COLO829 (cell line): ENCODE measurements around the gene INPP5E.

ENCODE experiments used
- DNase-seq: peaks from one replicate; pipeline ENCODE4 v3.0.0; 2012; ENCODE audit warnings: low spot score

The INPP5E gene

DNA sequence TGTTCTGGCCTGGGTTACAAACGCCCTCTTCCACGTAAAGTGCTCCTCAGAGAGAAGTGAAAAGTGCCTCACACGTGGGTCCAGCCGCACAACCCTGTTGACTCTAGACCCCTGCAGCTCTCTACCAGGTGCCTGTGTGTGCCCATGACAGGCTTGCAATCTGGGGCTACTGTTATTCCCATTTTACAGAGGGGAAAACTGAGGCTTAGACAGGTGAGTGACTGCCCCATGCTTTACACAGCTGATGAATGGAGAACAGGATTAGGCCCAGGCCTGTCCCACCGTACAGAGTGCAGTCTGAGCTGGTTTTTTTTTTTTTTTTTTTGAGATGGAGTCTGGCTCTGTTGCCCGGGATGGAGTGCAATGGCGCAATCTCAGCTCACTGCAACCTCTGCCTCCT is 6.2 kb upstream of the INPP5E start:
- no peak for DNase-seq

DNA sequence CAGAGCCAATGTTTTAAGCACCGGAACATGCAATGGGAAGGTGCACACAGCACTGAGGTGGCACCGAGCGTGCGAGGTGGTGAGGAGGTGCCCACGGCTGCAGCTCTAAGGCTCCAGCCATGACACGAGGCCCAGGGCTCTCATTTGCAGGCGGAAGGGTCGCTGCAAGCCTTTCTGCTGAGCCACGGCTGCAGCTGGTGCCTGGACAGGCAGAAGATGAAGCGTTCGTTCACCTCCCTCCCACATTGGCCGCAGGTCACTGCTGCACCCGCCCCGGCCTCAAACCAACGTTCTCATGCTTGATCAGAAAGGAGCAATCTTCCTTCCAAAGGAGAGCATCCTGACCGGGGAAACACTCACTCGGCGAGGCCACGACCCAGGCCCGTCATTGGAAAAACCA is 4.5 kb upstream of the INPP5E start:
- DNase-seq = no peak

DNA sequence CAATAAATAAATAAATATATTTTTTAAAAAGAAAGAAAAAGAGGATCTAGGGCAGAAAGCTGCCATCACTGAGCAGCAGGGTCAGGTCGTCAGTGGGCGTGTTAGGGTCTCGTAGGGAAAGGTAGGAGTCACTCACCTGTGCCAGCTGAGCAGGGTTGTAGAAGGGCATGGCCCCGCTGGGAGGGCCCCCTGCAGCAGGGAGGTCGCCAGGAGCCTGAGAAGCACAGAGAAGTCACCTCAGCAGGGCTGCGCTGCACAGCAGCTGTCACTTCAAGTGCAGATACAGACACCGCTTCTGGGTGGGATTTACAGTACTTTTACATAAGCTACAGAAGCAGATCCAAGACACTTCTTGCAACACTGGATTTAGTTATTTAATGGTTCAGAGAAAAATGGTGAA is 4.0 kb upstream of the INPP5E start:
- no peak for DNase-seq

DNA sequence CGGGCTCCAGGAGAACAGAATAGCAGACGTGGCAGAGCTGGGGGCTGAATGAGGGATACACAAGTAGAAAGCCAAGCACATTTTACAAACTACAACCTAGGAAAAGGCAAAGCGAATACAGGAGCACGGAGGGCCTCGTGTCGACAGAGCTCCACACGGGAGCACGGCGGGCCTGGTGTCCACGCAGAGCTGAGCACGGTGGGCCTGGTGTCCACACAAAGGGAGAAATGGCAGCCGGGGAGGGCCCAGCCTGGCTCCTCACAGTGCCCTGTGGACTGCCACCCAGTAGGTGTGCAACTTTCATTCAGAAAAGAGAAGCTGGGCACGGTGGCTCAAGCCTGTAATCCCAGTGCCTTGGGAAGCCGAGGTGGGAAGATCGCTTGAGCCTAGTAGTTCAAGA is 3.4 kb upstream of the INPP5E start:
- DNase-seq = no peak

DNA sequence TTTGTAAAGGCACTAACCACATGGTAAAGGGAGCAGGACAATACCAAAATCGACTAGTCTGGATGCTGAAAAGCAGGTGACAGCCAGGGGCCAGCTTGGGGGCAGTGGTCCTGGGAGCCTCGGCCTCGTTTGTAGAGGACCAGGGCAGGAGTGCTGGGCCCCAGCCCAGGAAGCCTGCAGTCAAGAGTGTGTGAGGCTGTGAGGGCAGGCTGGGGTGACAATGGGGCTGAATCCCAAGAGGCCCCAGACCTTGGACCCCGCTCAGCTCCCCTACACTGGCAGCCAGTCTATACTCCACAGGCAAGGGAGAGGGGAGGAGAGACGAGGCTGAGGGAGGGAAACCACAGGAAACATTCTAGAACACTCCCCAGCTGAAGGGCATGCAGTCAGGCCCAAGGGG is 2.6 kb upstream of the INPP5E start:
- DNase-seq = no peak

DNA sequence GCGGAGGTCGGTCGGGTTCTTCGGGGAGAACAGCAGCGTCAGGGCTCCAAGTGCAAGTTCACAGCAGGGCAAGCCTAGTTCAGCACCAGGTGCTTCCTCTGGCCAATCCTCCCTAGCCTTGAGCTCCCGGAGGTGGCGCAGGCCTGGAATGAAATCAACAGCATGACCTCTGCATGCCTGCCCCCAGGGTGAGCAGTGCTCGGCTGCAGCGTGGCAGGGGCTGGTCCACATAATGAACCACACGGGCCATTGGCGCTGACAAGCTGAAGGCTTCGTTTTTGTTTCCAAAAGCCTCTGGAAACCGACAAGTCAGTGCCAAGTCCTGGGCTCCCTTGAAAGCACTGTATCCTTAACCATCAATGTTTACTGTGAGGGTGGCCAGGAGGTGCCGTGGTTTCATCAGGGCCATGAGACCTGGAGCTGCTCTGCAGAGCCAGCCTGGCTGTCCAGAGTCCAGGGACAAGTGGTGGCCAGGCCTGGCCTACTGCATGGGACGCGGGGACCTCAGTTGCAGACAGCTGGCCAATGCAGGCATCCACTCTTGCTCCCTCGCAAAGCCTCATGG is 2.1 kb upstream of the INPP5E start:
- no peak for DNase-seq

DNA sequence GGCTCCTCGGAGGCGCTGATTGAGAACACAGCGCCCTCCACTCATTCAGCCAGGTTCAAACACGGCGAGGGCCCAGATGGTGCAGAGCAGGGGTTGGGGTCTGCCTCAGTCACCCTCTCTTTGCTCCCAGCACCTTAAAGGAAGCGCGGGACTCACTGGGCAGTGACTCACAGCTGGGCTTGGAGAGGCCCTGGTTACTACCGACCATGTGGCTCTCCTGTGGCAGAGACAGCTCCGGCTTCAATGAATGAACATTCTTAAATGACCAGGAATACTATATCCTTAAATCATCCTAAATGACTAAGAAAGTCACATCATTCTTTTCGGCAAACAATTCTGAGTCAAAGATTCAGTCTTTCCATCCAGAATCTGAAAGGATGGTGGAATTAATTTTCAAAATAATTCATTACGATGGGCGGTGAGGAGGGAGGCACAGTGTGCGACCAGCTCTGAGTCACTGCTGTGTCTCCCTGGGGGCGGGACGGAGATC is 1.6 kb upstream of the INPP5E start:
- DNase-seq = no peak

DNA sequence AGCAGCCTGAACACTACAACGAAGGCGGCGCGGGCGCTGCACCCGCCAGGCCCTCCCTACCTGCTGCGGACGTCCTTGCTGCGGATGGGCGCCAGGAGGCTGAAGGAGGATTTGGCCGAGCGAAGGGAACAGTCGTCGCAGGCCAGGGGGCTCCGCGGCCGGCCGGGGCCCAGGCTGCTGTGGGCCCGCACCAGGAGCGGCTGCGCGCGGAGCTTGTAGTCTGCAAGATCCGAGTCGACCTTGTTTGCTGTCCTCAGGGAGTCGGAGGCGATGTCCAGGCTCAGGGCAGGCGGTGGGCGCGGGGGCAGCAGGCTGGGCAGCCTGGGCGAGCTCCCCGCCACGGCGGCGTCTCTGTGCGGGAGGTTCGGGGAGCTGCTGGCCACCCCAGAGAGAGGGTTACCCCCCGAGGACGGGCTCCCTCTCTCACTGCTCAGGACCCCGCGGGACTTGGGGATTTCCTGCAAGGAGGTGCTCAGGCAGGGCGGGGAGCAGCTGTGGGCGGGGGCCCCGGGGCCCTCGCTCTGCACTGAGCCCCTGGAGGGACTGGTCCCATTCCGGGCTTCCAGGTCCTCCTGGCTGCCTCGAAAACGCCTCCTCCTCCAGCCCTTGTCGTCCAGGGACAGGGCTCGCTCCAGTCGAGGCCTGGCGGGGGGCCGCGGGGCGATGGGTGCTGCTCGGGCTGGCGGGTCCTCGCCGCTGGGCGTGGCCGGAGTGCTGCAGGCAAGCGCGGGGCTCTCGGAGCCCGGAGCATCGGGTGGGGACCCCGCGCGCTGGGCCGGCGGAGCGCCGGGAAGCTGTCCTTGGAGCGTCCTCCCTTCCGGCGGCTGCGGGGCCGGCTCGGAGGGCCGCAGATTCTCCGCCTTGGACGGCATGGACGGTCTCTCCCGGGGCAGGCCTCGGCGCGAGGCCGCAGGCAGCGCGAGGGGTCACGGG is 831 bp downstream of the INPP5E start:
- DNase-seq = peak; percentile 6

DNA sequence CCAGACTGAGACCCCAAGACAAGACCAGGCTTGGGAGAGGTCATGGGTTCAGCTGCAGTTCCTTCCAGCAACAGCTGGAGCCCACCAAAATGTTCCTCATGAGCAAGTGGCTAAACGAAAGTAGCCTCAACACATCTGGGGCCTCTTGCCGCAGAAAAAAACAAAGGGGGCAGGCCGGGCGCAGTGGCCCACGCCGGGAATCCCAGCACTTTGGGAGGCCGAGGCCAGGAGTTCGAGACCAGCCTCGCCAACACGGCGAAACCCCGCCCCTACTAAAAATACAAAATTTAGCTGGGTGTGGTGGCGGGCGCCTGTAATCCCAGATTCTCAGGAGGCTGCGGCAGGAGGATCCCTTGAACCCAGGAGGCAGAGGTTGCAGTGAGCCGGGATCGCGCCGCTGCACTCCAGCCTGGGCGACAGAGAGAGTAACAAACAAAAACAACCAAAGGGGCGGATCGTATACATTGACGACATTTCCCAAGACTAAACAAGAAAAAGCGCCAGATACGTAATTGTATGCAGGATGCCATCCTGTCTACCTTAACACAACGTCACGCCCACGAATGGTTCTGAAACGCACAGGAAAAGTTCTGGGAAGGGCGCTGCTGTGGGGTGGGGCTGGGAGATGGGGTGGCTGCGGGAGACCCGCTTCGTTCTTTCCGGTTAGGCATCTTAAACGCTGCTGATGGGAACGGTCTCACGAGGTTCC is 1.7 kb downstream of the INPP5E start:
- peak; percentile 11 for DNase-seq

DNA sequence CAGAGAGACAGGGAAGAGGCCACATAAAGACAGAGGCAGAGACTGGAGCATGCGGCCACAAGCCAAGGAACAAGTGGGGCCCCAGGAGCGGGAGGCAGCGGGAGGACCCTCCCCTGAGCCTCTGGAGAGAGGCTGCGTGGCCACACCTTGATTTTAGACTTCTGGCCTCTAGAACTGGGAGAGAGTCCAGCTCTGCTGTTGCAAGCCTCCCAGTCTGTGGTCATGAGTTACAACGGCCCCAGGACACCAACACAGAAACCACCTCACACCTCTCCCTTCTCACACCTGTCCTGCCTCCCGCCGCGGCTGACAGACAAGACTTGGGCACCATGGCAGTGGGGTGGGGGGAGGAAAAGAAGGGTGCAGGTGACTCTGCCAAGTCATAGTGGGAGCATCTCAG is 2.2 kb downstream of the INPP5E start:
- DNase-seq = no peak

DNA sequence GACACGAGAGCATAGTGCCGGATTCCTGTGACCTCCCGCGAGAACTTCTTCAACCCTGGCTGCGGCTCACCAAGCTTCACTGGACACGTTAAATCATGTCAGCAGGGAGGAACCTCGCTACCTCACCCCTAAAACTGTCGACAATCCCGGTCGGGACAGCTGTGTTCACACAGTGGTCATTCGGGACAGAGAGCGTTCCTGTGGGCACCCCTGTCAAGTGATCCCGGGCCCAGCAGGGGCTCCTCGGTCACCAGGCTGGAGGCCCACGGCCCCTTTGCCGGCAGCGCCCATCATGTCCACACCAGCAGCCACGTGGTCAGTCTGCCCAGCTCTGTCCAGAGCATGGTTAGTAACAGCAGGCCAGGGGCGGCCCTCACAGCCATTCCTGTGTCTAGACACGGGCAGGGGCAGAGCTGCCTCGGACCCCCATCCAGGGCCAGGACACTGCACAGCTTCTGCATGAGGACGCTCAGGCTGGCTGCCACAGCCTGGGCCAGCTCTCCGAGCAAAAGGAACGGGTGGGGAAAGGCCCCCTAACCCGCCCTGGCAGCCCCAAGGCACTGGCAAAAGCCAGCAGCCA is 3.5 kb downstream of the INPP5E start:
- no peak for DNase-seq

DNA sequence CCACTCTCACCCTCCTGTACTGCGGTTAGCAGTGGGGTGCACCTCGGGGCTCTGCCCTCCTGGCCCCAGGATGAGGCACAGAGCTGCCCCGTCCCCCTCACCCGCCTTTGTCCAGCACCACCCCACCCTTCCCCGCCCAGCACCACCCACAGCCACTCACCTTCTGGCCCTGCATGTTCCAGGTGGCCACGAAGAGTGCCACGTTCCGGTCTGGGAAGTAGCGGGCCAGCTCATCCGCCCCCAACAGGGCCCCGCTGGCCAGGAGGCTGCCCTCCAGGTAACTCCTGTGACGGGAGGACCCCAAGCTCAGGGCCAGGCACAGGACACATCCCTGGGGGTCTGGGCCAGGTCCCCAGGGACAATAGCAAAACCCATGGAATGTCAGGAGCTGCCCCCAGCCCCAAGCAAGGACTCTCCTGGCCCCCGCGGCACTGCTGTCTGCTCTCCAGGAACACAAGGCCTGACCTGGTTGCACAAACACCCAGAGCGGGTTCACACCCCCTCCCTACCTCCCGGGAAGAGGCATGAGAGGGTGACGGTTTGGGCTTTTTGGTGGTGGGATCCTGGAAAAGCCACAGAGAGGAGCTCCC is 5.0 kb downstream of the INPP5E start:
- no peak for DNase-seq

DNA sequence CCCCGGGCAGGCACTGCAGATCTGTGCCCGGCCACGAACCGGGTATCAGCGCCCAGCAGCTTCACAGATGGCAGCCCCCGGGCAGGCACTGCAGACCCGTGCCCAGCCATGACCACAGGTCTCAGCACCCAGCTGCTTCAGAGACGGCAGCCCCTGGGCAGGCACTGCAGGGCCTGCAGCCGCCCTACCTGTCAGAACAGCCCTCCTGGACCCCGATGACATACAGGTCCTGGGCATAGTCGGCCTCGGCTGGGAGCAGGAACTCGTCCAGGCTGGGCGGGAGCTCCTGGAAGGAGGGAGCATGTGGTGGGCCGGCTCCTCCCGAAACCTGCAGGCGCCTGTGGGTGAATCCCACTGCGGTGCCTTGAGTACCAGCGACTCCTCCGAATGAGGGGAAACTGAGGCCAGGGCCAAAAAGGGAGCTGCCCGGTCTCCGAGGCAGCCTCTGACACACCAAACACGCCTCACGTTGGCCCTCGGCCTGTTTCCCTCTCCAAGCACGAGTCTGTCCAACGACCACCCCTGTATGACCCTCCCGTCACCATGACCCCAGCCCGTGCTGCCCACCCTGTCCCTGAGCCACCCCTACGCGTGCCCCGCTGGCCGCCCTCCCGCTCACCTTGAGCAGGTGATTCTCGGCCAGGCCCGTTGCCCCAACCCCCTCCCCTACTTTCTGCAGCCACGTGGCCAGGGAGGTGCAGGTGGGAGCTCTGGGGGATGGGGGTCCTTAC is 5.6 kb downstream of the INPP5E start:
- DNase-seq = no peak

DNA sequence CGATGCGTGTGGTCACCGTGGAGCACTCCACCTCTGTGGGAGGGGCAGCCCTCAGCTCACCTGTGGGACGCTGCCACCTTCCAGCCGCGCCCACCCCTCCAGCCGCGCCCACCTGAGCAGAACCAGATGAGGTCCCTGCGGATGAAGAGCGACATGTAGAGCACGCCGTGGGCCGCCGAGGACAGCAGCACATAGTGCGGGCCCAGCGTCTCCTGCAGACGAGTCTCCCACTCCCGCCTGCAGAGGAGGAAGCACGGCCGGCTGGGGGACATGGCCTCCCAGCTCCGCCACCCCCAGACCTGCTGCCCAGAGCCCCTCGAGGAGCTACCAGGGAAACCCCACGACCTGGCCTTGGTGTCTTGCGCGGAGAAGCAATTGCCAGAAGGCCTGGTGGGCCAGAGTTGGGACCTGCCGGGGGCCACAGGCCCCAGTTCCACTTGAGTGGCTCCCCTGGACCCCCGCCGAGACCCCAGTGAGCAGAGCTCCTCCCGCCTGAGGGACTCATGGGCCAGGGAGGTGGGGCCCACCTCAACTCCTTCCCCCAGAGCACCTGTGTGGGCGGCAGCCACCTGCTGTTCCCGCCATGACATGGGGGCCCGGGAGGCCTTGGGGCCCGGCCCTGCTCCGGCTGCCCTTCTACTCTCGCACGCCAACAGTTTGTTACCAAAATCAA is 6.5 kb downstream of the INPP5E start:
- DNase-seq = no peak

DNA sequence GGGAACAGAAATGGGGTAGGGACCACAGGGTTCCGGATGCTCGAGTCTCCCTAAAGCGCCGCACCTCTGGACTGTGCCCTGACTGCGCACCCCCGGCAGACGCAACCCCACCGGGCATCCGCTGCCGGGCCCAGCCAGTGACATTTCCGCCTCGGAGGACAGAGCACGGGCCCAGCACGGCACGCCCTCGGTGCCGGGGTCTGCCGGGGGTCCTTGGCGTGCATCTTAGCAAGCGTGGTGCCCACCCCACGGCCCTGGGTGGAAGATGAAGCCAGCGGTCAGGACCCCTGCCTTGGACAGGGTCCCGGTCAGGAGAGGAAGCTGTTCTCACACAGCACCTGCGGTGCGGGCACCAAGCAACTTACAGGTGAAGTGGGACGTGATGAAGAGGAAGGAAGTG is 7.1 kb downstream of the INPP5E start:
- no peak for DNase-seq

DNA sequence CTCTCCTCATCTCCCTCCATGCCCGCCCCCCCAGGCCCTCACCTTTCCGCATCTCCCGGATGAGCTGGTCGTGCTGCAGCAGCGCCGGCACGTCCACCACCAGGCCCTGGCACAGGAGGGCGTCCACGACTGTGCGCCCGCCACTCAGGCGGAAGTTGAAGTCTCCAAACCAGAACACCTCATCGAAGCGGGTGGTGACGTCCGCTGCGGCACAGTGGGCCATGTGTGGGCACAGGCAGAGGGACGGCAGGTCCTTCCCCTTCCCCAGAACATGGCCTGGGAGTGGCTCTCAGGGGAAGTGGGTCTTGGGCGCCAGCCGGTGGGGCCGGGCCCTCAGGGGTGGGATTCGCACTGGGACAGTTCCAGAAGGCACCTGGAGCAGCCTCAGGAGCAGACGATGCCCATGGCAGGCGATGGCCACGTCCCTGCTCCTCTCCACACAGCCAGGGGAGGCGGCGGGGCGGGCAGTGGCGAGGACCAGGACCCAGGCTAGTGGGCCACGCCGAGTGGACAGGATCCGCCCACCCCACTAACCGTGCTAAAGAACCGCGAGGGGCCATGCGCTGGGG is 7.8 kb downstream of the INPP5E start:
- no peak for DNase-seq

DNA sequence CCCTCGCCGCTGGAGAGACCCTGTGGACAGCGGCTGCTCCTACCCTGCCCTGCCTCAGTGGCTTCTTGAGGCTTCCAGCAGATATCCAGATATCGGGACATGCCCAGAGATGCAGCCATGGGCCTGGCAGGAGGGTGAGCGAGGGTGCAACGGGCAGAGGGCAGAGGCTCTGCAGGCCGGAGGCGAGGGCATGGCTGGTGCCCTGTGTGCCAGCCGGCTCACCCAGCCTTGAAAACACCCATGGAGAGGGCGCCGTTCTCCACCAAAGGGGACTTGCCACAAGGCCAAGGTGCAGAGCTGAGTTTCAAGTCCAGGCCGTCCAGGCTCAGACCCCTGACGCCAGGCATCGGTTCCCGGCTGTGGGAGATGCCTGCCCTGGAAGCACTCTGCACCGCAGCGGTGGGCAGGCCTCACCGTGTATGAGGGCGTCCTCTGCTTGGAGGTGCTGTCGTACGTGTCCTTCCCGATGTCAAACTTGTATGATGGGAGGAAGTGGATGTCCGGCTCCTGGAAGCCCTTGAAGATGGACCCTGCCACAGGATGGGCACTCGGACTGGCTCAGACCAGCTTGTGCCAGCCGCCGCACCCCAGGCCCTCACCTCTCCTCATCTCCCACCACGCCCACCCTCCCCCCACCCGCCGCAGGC is 8.9 kb downstream of the INPP5E start:
- DNase-seq = no peak

DNA sequence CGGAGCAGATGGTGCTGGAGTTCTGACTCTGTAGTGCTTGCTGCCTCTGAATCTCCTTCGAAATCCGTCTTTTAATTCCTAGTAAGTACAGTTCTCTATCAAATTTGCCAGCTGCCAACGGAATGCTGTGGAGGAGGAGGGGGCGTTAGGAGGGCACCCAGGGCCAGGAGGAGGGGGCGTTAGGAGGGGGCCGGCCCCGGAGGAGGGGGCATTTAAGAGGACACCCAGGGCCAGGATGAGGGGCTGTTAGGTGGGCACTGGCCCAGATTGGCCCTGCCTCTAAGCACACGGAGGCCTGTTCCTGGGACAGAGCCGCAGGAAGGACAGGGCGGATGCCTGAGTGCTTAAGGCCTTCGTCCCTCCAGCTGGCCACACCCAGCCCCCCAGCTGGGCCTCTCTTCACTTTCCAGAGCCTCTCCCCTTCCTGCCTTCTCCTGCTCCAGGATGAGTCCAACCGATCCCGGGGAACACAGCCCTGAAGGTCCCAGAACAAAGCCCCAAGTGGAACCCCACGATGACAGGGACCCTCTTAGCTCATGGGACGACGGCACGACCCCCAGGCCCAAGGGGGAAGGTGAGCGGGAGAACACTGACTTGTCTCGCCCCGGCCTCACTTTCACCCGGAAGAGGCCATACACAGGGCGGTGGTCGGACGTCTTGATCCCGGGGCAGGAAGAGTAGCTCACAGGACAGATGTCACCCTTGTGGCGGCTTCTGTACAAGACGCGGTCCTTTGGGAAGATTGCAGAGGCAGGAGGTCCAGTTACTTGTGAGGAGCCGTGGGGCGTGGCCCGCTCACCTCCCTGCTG is 9.8 kb downstream of the INPP5E start:
- DNase-seq = no peak

DNA sequence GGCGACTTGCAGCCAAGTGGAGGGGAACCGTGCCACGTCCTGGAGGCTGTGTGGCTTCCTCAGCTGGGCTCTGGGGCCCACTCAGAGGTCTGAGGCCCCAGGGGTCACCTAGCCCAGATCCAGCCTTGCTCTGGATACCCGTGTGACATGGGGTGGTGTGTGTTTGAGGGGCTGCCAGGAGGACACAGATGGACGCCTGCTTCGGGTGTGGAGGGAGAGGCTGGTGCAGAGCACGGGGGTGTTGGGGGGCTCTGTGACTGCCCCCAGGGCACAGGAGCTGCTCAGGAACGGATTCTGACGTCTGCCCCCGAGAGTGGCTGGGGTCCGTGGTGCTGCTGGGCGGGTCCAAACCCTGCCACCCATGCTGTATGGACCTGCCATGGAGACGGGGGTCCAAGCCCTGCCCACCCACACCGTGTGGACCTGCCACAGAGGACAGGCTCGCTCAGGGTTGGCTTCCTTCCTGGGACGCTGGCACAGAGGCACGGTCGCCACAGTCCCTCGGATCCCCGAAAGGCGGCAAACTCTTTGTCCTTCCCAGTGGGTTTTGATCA is 10.5 kb downstream of the INPP5E start:
- no peak for DNase-seq
